HFF-Myc (cell line): ENCODE data around the gene PCOLCE2.

Experiments
- DNase-seq: peaks from one replicate; pipeline ENCODE4 v3.0.0-alpha.2; 2011; ENCODE audit warnings: low read depth; ENCODE audit errors: extremely low read depth
- H3K4me3 ChIP-seq: replicated peaks from 2 replicates; pipeline ENCODE4 v1.5.1; 2011; ENCODE audit warnings: low read depth, mild to moderate bottlenecking, control low read depth, low read length
- CTCF ChIP-seq: IDR thresholded peaks from 2 replicates; pipeline ENCODE4 v1.5.1; 2012; ENCODE audit warnings: mild to moderate bottlenecking, low read depth, low read length, control low read depth; ENCODE audit errors: missing control alignments

PCOLCE2 gene

DNA sequence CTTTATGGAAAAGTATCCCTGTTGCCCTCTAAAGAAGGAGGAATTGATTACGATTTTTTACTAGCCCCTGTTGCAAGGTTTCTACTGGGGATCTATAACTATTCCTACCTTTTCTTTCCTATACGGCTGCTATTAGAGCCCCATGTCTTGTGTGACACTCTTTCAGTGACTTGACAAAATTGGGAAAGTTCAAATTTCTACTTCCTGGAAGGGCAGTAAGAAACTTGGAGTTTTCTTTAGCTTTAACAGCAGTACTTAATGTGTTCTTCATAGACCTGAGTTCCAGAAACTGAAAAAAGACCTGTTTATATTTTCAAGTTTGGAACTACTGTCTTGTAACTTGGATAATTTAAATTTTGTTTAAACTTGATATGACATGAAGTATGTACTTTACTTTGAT, 110.3 kb downstream of the PCOLCE2 start:
- DNase-seq = no peak
- H3K4me3 ChIP-seq = no peak overlapping the region
- TF ChIP-seq CTCF = no peak

- H3K4me3 ChIP-seq = no peak overlapping the region
- no peak for TF ChIP-seq CTCF
- no peak for DNase-seq
Measured at GRCh38 chr3:142777927-142778326, 111.0 kb downstream of the PCOLCE2 start.

- H3K4me3 ChIP-seq = no peak overlapping the region
Measured at GRCh38 chr3:142768338-142768737, 120.5 kb downstream of the PCOLCE2 start.

More at GRCh38 chr3:142768338-142768737, 120.5 kb downstream of the PCOLCE2 start:
- DNase-seq = no peak
- TF ChIP-seq CTCF = no peak
